Epithelial cell of esophagus (primary cell): ENCODE results near the gene CAPN15.
A peak's percentile ranks its signal among the peaks of the same experiment; 100 is the strongest.

Experiments used
- DNase-seq: peaks from one replicate; pipeline ENCODE4 v3.0.0; 2010; ENCODE audit warnings: low read depth
- H3K4me3 ChIP-seq: 2 replicates; pipeline ENCODE4 v1.5.1; 2011; ENCODE audit warnings: mild to moderate bottlenecking, low read length, control low read depth
- TF ChIP-seq, protein P1 (sequence below): IDR thresholded peaks from 2 replicates; pipeline ENCODE4 v1.5.1; 2011; ENCODE audit warnings: low read depth, mild to moderate bottlenecking, low read length, control low read depth, inconsistent platforms; ENCODE audit not compliant: insufficient read depth; ENCODE audit errors: missing control alignments

Gene CAPN15

DNA sequence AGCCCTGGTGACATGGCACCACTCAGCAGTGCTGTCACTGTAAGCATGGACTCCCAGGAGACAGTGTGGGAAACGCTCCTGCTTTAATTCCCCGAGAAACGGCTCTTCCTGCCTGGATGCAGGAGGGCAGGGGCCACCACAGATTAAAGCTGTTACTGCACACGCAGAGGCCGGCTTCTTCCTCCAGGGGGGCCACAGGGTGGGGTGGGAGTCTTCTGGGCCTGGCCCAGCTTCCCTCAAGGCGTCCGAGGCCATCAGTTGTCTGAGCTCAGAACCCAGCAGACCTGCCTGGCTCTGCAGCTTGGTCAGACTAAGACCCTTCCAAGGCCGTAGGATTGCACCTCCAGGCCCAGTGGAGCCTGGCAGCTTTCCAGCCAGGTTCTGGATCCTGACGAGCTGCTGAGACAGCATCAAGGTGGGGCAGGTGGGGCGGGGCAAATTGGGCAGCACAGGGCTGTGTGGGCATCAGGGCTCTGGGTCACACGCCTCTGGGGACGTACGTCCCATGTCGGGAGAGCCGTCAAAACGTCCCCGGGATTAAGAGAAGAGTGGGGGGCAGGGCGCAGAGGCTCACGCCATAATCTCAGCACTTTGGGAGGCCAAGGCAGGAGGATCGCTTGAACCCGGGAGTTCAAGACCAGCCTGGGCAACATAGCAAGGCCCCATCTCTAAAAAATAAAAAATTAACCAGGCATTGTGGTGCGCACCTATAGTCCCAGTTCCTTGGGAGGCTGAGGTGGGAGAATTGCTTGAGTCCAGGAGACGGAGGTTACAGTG is 5.0 kb upstream of the CAPN15 start:
- TF ChIP-seq, protein P1, sequence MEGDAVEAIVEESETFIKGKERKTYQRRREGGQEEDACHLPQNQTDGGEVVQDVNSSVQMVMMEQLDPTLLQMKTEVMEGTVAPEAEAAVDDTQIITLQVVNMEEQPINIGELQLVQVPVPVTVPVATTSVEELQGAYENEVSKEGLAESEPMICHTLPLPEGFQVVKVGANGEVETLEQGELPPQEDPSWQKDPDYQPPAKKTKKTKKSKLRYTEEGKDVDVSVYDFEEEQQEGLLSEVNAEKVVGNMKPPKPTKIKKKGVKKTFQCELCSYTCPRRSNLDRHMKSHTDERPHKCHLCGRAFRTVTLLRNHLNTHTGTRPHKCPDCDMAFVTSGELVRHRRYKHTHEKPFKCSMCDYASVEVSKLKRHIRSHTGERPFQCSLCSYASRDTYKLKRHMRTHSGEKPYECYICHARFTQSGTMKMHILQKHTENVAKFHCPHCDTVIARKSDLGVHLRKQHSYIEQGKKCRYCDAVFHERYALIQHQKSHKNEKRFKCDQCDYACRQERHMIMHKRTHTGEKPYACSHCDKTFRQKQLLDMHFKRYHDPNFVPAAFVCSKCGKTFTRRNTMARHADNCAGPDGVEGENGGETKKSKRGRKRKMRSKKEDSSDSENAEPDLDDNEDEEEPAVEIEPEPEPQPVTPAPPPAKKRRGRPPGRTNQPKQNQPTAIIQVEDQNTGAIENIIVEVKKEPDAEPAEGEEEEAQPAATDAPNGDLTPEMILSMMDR = no peak
- no peak for DNase-seq
- H3K4me3 ChIP-seq = no peak overlapping the region

DNA sequence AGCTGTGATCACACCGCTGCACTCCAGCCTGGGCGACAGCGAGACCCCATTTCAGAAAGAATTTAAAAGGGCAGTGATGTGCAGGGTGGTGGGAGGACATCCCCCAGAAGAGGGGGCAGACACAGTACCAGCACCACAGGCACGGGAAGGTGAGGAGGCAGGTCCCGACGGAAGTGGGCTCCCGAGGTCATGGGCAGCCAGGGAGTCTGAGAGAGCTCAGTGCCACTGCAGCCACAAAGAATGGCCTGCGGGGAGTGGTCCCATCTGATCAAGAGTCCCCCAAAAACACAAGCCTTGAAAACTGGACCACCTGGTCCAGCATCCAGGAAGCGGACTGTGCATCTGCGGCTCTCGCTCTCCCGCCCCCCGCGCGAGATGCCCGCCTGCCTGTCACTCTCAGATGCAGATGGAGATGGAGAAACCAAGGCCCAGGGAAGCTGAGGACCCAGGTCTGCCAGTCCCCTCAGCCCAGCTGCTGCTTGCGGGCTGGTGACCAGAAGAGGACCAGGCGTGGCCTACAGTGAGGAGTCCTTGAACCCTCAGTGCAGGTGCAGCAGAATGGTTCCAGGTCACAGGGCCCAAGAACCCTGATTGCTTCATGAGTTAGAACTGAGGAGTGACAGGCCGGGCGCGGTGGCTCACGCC is 4.3 kb upstream of the CAPN15 start:
- TF ChIP-seq, protein P1 = no peak
- H3K4me3 ChIP-seq = no peak overlapping the region

DNA sequence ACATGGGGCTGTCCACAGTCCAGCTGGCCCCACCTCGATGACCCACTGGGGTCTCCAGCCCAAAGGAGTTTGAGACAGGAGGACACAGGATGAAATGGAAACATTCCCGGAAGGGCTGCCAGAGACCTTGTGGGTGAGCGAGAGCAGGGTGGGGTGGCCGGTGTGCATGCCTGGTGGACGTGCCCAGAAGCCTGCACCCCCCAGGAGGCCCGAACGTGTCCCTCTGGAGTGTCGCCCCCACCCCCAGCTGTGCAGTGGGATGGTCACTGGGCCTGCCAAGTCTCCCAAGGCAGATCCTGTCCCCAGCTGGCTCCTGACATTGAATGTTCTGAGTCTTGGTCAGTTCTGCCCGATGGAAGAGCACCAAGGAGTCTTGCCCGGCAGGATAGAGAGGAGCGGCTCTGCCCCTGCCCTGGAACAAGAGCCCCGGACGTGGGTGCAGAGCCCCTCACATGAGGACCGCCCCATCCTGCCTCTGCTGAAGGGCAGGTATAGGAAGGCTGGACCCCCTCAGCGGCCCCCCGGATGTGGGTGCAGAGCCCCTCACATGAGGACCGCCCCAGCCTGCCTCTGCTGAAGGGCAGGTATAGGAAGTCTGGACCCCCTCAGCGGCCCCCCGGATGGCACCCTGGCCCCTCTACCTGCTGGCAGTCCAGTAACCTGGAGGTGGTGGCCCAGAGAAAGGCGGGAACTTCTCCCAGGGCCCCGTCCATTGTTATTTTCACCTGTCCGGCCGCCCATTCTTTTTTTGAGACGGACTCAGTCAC is 3.1 kb upstream of the CAPN15 start:
- DNase-seq = no peak
- H3K4me3 ChIP-seq = no peak overlapping the region
- TF ChIP-seq, protein P1 = no peak

More for the DNA sequence above, 4.3 kb upstream of the CAPN15 start:
- DNase-seq = no peak

DNA sequence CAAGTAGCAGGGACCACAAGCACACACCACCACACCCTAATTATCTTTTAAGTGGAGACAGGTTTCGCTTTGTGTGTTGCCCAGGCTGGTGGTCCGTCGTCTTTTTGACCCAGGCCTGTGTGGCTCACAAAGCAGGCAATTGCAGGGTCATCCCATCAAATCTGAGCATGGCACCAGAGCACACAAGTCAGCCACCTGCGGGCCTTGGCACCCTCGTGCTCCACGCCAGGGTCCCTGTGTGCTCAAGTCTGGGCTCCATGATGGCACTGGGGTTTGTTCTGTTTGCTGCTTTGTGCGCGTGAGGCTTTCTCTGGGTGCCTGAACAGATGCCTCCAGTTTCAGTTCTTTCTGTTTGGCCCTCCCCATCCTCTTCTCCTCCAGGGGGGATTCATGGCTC is 2.4 kb upstream of the CAPN15 start:
- no peak overlapping the region for H3K4me3 ChIP-seq

DNA sequence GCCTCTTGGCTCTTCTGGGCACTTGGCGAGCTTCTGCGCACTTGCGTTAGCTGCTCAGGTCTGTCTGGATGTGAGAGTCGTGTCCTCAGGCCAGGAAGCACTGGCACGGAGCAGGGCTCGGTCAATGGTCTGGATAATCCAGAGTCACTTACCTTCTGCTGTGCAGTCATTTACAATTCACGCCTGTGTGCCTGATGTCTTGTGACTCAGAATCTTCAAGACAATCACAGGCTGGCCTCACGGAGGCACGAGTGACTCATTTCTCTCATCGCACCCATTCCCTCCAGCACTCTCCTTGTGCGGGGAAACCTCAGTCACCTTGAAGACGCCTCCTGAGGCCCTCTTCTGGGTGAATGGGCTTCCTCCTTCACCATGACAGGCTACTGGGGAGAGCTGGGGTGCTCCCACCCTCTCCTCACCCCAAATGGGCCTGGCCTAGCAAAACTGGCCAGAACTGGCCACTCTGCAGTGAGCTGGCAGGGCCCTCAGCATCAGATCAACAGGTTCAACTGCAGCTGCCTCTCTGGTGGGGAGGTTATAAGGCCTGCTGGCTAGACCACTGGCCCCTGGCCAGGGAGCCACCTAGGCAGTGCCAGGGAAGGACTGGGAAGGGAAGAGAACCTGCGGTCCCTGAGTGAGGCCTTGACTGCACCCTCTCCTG is 1.9 kb upstream of the CAPN15 start:
- H3K4me3 ChIP-seq = peak overlapping the region; percentile 74
- TF ChIP-seq, protein P1 = no peak
- peak; percentile 95 for DNase-seq

More for the DNA sequence above, 2.4 kb upstream of the CAPN15 start:
- TF ChIP-seq, protein P1 = no peak
- DNase-seq = no peak

DNA sequence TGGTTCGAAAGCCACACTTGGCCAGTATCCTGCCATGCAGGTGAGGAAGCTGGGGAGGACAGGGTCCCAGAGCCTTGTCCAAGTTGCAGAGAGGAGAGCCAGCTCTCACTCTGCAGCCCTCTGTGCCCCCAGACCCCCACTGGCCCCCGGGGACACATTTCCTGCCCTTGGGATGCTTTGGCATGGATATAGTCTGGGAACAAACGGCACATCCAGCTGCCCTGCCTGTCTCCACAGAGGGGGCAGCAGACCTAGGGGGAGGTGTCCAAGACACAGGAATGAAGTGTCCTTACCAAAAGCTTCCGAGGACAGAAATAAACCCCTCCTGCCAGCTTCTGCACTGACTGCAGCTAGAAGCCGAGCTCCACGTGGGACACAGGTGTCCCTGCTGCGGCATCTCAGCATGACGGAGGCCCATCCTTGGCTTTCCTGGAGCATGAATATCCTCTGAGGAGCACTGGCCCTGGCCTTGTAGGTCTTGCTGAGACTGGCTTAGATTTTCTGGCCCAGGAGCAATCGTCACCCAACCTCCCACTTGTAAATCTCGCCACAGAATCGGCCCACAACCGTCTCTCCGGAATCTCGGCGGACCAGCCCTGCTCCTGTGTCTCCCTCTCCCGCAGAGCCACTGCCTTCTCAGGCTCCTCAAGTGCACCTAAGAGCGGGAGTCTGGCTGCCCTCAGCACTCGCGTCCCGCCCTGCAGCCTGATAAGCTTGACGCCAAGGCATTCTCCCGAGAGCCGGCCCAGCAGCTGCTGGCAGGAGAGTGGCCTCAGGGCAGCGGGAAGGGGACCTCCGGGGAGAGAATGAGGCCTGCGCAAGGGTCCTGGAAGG is 1.1 kb upstream of the CAPN15 start:
- DNase-seq = peak; percentile 42
- TF ChIP-seq, protein P1 = peak; percentile 0
- H3K4me3 ChIP-seq = peak overlapping the region; percentile 74
